GM19324 (cell line): ENCODE data around the gene SPATA6.

ENCODE experiments used
- ATAC-seq: cut with Tn5 transposase; IDR thresholded peaks from one replicate; pipeline ENCODE4 v1.9.1; 2021; ENCODE audit warnings: mild to moderate bottlenecking, moderate library complexity; ENCODE audit not compliant: unreplicated experiment, low FRiP score

The SPATA6 gene

DNA sequence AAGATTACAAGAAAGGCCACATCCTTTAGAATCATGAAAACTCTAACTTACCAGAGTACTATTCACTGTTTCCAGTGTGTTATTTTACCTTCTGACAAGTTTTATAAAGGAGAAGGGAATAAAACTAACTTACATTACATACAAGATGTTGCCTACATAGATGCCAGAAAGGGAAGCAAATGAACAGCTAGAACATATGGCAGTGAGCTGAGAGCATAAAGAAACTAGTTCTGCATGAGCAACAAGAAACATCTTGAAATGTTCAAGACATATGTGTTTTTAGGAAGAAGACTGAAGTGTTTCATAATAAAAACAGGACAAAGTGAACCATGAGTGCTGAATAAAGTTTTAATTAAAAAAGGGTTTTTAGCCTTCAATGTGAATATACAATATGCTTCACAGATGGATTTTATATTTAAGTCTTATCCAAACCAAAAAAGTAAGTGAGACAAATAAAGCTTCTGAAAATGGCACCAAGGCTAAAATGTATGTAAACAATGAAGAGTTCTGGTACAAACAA lies 210.1 kb downstream of the SPATA6 start:
- no peak for ATAC-seq

DNA sequence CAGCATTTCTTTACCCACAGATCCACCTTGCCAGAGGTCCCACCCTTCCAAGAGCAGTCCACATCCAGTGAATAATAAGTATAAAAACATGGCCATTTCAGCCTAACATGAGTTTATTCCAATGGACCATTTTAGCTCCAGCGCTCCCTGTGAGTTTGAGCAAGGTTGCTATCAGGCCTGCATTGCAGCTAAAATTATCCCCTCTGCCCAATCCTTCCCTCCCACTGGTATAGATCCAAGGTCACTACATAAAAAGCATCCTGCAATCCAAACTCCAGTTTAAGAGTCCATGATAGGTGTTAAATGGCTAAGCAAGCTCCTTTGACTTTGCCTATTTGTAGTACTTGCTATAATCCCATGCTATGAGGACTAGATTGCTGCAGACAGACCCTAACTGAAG lies 213.9 kb downstream of the SPATA6 start:
- ATAC-seq: no peak

DNA sequence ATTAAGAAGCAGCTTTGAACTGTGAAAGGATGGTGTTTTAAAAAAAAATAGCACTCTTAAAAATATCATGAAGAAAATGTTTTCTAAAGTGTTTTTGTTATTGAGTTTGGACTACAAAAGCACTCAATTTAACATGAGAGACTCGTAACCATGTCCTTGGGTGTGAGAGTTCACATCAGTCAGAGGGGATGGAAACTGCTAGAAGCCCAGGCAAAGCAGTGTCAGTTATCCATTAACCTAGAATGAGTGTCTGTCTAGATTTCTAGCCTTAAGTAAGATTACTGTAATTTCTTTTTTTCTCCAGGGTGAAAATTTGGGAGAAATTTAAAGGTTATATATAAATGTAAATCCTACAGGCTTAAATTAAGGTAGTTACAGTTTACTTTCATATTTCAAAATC lies 217.8 kb downstream of the SPATA6 start:
- no peak for ATAC-seq

DNA sequence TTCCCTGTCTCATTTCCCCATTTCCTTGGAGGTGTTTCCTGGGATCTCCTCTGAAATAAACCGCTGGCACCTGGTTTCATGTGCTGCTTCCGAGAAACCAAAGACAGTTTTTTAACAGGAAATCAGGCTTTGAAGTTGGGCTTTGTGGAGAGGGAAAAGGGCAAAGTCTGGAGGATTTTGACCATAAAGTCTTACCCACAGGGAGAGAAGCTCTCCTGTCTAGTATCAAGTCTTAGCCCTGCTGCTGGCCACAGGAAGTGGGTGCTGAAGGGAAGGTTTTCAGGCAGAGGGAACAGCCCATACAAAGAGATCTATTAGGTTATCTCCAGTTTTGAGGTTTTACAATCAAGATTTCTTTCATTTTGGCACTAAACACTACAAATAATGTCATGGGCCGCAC lies 220.2 kb downstream of the SPATA6 start:
- no peak for ATAC-seq

DNA sequence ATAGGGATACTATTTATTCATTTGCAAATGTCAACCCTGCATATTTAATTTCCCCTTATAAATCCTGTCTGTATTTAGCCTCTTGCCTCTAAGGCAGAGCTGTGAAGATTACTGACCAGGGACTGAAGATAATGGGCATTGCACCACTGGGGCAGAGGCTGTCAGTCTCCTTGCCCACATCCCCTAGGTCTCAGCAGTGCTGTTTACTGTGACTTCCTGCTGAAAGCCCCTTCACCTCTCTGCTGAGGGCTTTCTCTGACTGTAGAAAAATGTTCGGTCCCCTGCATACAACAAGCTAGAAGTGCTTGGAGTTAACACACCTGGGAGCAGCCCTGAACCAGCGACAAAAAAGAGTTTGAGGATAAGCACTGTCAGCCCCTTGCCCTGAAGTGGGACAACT lies 220.7 kb downstream of the SPATA6 start:
- ATAC-seq: no peak

DNA sequence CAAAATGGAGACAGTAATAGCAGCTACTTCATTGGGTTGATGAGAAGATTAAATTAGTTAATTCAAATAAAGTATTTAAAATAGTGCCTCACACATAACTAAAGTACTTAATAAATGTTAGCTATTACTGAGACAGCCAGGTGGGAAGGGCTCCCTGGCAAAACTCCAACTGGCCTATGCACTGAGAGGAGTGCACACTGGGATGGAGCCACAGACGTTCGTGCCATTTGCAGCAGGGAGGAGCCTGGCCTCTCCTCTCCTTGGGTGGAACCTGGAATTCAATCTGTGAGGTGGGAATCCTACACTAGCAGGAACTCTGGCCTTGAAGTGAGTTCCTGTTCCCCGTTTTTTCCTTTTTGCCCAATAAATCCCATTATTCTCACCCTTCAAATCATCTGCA lies 221.4 kb downstream of the SPATA6 start:
- ATAC-seq: no peak

DNA sequence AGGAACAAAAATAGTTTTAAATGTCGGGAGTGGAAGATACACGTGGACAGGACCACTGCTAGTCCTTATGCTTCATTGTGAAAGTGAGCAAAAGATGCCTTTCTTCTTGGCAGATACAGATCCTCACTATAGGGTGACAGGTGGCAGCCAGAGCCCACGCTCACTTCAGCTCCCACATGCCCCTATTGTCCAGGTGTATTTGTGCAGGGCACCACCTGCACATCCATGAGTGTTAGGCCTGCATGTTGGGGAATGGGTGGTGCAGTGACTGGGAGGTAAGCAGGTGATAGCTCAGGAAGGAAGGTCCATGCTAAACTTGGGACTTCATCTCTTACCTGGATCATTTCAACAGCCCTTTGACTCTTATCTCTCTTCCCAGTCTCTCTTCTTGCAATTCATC lies 222.1 kb downstream of the SPATA6 start:
- ATAC-seq: no peak

DNA sequence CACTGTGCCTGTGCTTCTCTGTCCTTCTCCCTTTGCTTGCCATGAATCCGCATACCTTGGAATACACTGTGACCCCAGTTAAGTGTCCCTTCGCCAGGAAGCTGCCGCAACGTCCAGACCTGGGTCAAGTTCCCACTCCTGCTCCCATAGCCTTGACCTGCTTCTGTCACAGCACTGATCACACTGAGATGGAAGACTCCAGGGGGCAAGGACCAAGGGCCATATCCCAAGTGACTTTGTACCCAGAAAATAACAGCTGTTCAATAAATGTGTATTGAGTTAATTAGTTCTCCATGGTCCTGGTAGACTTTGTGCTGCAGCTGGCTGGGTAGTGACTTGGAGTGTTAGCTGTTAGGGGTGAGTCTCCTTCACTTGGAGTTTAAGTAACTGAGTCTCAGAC lies 223.6 kb downstream of the SPATA6 start:
- no peak for ATAC-seq

DNA sequence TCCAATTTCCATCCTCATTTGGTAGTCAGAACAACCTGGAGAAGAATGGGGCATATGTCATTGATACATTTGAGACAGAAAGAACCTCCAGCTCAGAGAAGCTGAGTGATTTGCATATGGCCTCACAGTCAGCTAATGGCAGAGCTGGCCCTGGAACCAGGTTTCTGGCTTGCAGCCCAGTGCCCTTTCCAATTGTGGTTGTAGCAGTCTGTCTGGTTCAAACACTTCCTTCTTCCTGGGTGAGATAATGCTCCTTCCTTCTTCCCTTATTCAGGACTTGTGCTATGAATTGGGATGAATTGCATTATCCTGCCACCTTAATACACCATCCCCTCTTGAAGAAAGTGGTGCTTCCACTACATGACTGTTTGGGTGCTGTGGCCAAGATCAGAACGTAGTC lies 225.3 kb downstream of the SPATA6 start:
- no peak for ATAC-seq
